Aorta (tissue), 5 donors: ENCODE measurements around the gene SCLY. TPM values are rescaled to one million over a fixed set of nuclear protein-coding genes. Genes with fewer than 3 reads are reported as not detected.

ENCODE experiments used
- ATAC-seq: fragments of 200-7000 bp; cut with Tn5 transposase; one replicate; pipeline ENCODE4 v1.9.1; 2022; ENCODE audit warnings: moderate library complexity; ENCODE audit not compliant: low FRiP score
- DNase-seq, 2 donors: peaks; one replicate each; pipeline ENCODE4 v3.0.0-alpha.2; 2020
- H3K27ac ChIP-seq, 2 donors: one replicate each; pipeline ENCODE4 v1.5.1; 2013; ENCODE audit warnings: low read length in 2 of 2, mild to moderate bottlenecking in 2 of 2, moderate library complexity in 2 of 2, control low read depth in 1 of 2, inconsistent platforms in 1 of 2, low read depth in 1 of 2
- H3K27me3 ChIP-seq, 2 donors: one replicate each; pipeline ENCODE4 v1.6.1; 2013; ENCODE audit warnings: control low read depth in 1 of 2, low read length in 1 of 2, mild to moderate bottlenecking in 1 of 2, moderate library complexity in 1 of 2; ENCODE audit not compliant: insufficient read depth in 2 of 2, control insufficient read depth in 1 of 2
- H3K36me3 ChIP-seq, 2 donors: one replicate each; pipeline ENCODE4 v1.6.1; 2013; ENCODE audit warnings: control low read depth in 1 of 2, low read length in 1 of 2, mild to moderate bottlenecking in 1 of 2; ENCODE audit not compliant: insufficient read depth in 2 of 2, control insufficient read depth in 1 of 2
- H3K4me1 ChIP-seq, 2 donors: one replicate each; pipeline ENCODE4 v1.6.1; 2013; ENCODE audit warnings: low read length in 2 of 2, control low read depth in 1 of 2, mild to moderate bottlenecking in 1 of 2, moderate library complexity in 1 of 2; ENCODE audit not compliant: insufficient read depth in 2 of 2, control insufficient read depth in 1 of 2
- H3K4me3 ChIP-seq, 2 donors: one replicate each; pipeline ENCODE4 v1.5.1; 2013; ENCODE audit warnings: low read length in 2 of 2, control low read depth in 1 of 2, mild to moderate bottlenecking in 1 of 2
- H3K9me3 ChIP-seq: one replicate; pipeline ENCODE4 v1.6.1; 2013; ENCODE audit warnings: mild to moderate bottlenecking, low read length; ENCODE audit not compliant: control insufficient read depth
- WGBS, 2 donors: extraction: QIAGEN DNeasy Blood & Tissue Kit; methylation state at CpG; one replicate each; pipeline ENCODE4 v1.1.7; 2013; 5-methylcytosine and 5-hydroxymethylcytosine counted together
- intact Hi-C, 2 donors: fragments of 100-400 bp; cut with DNase I; formaldehyde crosslinking; loops; one replicate each; pipeline versions ENCODE4 v1.14.2 to v1.15.0; 2022
- long read RNA-seq, 2 donors: library from polyadenylated mRNA; unstranded; transcript quantifications; one replicate each; pipeline ENCODE4 v2.0.0, GENCODE V29; 2020 to 2021
- polyA plus RNA-seq, 2 donors: library from polyadenylated mRNA; stranded (reverse); fragments of 200-250 nt; gene quantifications; one replicate each; pipeline ENCODE4 v1.2.3, GENCODE V29; 2013
- total RNA-seq, 2 donors: library from RNA; stranded (reverse); fragmentation: NEBNext Ultra II Directional; extraction: Animal tissue kit (Norgen Biotek cat#: 25700); gene quantifications; one replicate each; pipeline ENCODE4 v1.2.1, GENCODE V29; 2021
- donor health status: healthy with polysubstance abuse.
- donor health status: Bipolar disorder and iron deficiency.
- donor health status: DM: no; HTN: no; CAD: no.
- donor health status: DM: no; HTN: no; CAD: no.
- donor health status: DM: yes; HTN: yes; CAD: no.

SCLY gene
- 10 to 100 TPM; 14.1 to 15.4 TPM for total RNA-seq
- 10 to 100 TPM in 1 of 2 donors, 1 to 10 TPM in 1; 6.3 to 11.1 TPM for polyA plus RNA-seq
- long read RNA-seq, donor 1, transcript SCLY-201 (12 exons, 2,562 nt): major isoform, 9 of 18 reads
- long read RNA-seq, donor 1, partial matches to known transcripts: 2 of 18 reads
- long read RNA-seq, donor 1, other reads (novel, unspliced or antisense): 5 of 18 reads
- long read RNA-seq, donor 2, partial matches to known transcripts: 0 of 11 reads
- long read RNA-seq, donor 2, other reads (novel, unspliced or antisense): 7 of 11 reads

DNA sequence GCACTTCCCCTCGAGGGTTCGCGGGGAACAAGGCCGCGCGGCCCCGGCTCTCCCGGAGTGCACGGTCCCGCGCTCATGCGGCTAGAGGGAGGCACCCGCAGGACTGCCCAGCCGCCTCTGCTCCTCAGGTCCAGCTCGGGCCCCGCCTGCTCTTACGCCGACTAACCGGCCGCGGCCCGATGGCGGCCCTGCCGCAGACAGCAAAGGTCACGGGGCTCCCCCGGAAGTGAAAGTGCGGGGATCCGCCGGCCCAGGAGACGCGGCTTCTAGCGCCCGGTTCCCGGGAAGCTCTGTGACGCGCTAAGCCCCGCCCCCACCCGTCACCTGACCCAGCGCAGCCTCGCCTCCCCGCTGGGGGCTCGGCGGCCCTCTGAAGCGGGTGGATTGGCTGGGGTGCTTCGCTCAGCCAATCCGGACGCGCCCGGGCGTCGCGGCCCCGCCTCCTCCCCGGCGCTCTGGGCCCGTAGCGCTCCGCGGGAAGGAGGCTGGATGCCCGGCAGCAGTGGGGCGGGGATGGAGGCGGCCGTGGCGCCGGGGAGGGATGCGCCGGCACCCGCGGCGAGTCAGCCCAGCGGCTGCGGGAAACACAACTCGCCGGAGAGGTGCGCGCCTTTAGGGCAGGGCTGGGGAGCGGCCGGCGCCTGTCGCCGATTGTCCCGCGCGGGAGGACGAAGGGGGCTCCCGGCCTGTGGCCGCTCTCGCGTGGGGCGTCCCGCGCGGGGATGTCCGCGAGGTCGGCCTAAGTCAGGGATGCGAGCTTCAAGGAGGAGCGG, at the start of gene SCLY:
Gene SCLY, plus strand, starts transcription at position 460 of the 773 bp plus-strand sequence. Its CDS starts 54 bp downstream, at position 514.
- 0% methylated on average over 82 to 98 of the region's 98 CpGs for WGBS, 2 donors
- Histone ChIP-seq H3K27me3 (no peaks in the 10 kb centered on the region), H3K36me3 (no peaks in the 10 kb centered on the region), H3K4me1 (no peaks in the 10 kb centered on the region), H3K27ac (peak within 1 kb of the TSS; percentile 49 to 92), H3K9me3 (no peaks in the 10 kb centered on the region), H3K4me3 (peak within 1 kb of the TSS; percentile 32 to 74)
- peak; percentile 98 to 100 for DNase-seq
- peak; percentile 100 for ATAC-seq
- intact Hi-C loops: loop anchor here (2.0 to 10.0 kb wide), 4 partner anchors 77 to 204 kb away; partner anchors contain the start of genes UBE2F (in 2 of the 2), KLHL30 (in 1 of the 2) and RAMP1 (in 1 of the 2)

- intact Hi-C loops: no loop called here
- Histone ChIP-seq H3K9me3 (no peaks in the 10 kb centered on the region), H3K27me3 (no peaks in the 10 kb centered on the region), H3K36me3 (peaks cover 0 to 2% of the 10 kb centered on the region in 2 donors), H3K4me1 (no peaks in the 10 kb centered on the region), H3K4me3 (no peak overlapping the region), H3K27ac (no peak overlapping the region)
- 95% methylated on average over 7 of the region's 7 CpGs for whole genome bisulfite sequencing, 2 donors
- DNase-seq (no peak), ATAC-seq (no peak)
Measured at GRCh38 chr2:238013806-238014205, 47.0 kb upstream of the SCLY start.

DNA sequence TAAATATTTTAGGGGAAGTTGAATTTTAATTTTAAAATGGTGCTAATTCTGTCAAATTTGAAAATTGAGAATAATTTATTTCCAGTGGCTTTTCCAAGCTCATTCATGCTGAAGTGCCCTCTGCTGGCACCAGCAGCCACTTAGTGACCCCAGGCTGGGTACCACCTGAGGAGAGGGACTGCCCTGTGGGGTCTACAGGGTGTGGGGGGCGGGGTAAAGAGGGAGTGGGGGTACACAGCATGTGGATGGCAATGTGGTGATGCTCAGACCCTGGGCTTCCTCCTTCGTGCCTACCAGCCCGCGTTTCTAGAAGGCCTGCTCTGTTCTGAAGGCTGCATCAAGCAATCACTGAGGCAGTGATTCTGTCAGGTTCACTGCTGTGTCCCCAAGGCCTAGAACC, 45.1 kb upstream of the SCLY start:
- H3K36me3 ChIP-seq: peaks cover 0 to 2% of the 10 kb centered on the region in 2 donors
- no peak for ATAC-seq
- intact Hi-C loops: no loop called here
- no peaks in the 10 kb centered on the region for H3K4me1 ChIP-seq
- no peak overlapping the region for H3K4me3 ChIP-seq
- no peaks in the 10 kb centered on the region for H3K9me3 ChIP-seq
- H3K27me3 ChIP-seq: no peaks in the 10 kb centered on the region
- no peak overlapping the region for H3K27ac ChIP-seq
- DNase-seq: no peak
- 70 to 92% methylated on average over 4 of the region's 4 CpGs for WGBS, 2 donors

DNA sequence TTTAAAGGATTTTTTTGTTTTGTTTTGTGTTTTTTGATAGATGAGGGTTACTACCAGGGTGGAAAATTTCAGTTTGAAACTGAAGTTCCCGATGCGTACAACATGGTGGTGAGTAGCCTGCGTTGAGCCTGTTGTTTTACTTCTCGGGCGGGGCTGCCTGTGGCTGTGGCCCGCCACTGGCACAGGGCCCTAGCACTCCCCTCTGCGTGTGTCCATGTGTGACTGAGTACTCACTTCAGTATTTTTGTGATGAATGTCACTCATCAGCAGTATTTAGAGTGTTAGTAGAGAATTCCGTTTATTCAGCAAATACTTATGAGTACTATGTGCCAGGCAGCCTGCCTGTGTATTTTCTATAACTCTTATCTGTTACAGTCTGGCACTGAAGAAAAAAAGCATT, 44.3 kb upstream of the SCLY start:
- DNase-seq (no peak), ATAC-seq (no peak)
- H3K36me3 ChIP-seq: peaks cover 0 to 2% of the 10 kb centered on the region in 2 donors
- no peak overlapping the region for H3K4me3 ChIP-seq
- H3K9me3 ChIP-seq: no peaks in the 10 kb centered on the region
- H3K27ac ChIP-seq: no peak overlapping the region
- 52 to 71% methylated on average over 8 of the region's 8 CpGs for WGBS, 2 donors
- H3K4me1 ChIP-seq: no peaks in the 10 kb centered on the region
- intact Hi-C loops: no loop called here
- no peaks in the 10 kb centered on the region for H3K27me3 ChIP-seq

- no peak overlapping the region for H3K27ac ChIP-seq
- WGBS, 2 donors: 31 to 33% methylated on average over 2 of the region's 2 CpGs
- ATAC-seq (no peak), DNase-seq (no peak)
- H3K36me3 ChIP-seq: peaks cover 0 to 2% of the 10 kb centered on the region in 2 donors
- intact Hi-C loops: no loop called here
- H3K4me1 ChIP-seq: no peaks in the 10 kb centered on the region
- H3K27me3 ChIP-seq: no peaks in the 10 kb centered on the region
- H3K9me3 ChIP-seq: no peaks in the 10 kb centered on the region
- no peak overlapping the region for H3K4me3 ChIP-seq
Measured at GRCh38 chr2:238019962-238020361, 40.8 kb upstream of the SCLY start.

GRCh38 chr2:238020816-238021215, 40.0 kb upstream of the SCLY start:
- intact Hi-C loops: no loop called here
- Histone ChIP-seq H3K27me3 (no peaks in the 10 kb centered on the region), H3K4me1 (no peaks in the 10 kb centered on the region), H3K4me3 (no peak overlapping the region), H3K9me3 (no peaks in the 10 kb centered on the region), H3K27ac (no peak overlapping the region), H3K36me3 (peaks cover 0 to 3% of the 10 kb centered on the region in 2 donors)
- WGBS, 2 donors: 90 to 92% methylated on average over 9 of the region's 9 CpGs
- no peak for DNase-seq
- ATAC-seq: no peak

- no peak for ATAC-seq
- no peaks in the 10 kb centered on the region for H3K9me3 ChIP-seq
- H3K27ac ChIP-seq: no peak overlapping the region
- intact Hi-C loops: no loop called here
- peaks cover 0 to 3% of the 10 kb centered on the region in 2 donors for H3K36me3 ChIP-seq
- DNase-seq: no peak
- H3K4me3 ChIP-seq: no peak overlapping the region
- H3K27me3 ChIP-seq: no peaks in the 10 kb centered on the region
- no peaks in the 10 kb centered on the region for H3K4me1 ChIP-seq
- 94% methylated on average over 4 of the region's 4 CpGs for WGBS, 2 donors
Measured at GRCh38 chr2:238021327-238021726, 39.5 kb upstream of the SCLY start.

DNA sequence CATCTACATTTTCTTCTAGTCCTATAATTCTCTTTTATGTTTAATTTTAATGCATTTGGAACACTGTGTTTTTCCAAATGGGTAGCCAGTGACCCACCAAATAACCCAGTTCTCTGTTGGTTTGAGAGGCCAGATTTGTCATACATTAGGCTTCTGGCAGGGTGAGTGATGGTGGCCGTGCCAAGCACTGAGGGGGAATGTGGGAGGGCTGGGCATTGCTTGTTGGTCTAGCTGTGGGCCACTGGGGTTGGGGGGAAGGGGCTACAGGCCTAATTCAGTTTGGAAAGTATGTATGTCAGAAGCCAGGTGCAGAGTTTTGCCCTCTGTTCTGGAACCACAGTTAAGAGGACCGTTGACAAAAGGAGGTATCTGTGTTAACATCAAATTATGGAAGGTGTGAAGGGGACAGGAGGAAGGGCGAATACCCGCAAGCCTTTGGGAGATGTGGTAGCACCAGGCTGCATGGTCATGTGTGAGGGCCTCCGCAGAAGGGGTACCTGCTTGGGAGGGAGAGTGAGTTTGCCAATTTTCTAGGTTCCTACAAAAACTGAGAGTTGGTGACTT, 38.1 kb upstream of the SCLY start:
- Histone ChIP-seq H3K4me3 (no peak overlapping the region), H3K27ac (no peak overlapping the region), H3K4me1 (no peaks in the 10 kb centered on the region), H3K36me3 (peaks cover 0 to 2% of the 10 kb centered on the region in 2 donors), H3K27me3 (no peaks in the 10 kb centered on the region), H3K9me3 (no peaks in the 10 kb centered on the region)
- intact Hi-C loops: no loop called here
- DNase-seq (no peak), ATAC-seq (no peak)
- 83 to 84% methylated on average over 5 of the region's 5 CpGs for WGBS, 2 donors
